Measurements from ENCODE around the gene UROC1. TPM values are rescaled to one million over a fixed set of nuclear protein-coding genes. Genes with fewer than 3 reads are reported as not detected.

The UROC1 gene
- total and polyA plus RNA-seq, 2 of the 13 experiments (the other 11 are each of a cell fraction or from before 2014, with no cell fraction given) = 0.71 to 1.3 TPM

DNA sequence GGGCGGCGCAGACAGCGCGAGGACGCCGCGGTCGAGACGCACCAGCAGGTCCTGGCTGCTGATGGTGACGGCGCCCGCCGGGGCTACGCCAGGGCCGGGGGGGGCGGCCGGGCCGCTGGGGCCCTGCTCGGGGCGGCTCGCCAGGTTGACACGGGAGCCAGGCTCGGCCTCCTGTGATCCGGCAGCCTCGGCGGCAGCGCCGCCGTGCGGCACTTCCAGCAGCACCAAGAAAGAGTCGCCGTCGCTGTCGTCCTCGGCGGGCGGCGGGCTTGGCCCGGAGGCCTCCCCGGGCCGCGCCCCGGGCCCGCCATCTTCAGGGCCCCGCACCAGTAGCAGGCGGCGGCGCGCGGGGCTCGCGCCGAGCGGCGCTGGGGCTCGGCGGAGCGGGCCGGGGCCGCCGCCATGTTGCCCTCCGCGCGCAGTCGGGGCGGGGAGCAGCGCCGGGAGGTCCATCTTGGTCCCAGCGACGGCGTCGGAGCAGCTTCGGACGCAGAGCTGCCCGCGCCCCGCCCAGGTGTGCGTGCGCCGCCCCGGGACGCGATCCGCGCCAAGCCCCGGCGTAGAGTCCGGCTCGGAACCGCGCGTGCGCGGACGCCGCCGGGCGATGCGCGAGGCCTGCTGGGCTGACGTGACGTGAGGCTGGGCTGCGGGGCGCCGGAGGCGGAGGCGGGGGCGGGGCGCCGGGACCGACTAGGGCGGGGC lies 42.0 kb downstream of the UROC1 start, which contains the start of gene ZXDC (continued):
- TF ChIP-seq, protein P1, sequence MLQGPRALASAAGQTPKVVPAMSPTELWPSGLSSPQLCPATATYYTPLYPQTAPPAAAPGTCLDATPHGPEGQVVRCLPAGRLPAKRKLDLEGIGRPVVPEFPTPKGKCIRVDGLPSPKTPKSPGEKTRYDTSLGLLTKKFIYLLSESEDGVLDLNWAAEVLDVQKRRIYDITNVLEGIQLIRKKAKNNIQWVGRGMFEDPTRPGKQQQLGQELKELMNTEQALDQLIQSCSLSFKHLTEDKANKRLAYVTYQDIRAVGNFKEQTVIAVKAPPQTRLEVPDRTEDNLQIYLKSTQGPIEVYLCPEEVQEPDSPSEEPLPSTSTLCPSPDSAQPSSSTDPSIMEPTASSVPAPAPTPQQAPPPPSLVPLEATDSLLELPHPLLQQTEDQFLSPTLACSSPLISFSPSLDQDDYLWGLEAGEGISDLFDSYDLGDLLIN (CRISPR knock-in tag; IDR thresholded peaks at IDR 0.05; ENCODE audit: borderline replicate concordance) = no peak
- TF ChIP-seq ZNF234 (CRISPR knock-in tag; conservative IDR thresholded peaks at IDR 0.05) = no peak
- no peak for TF ChIP-seq ZBTB21 (CRISPR knock-in tag; IDR thresholded peaks at IDR 0.05)
- TF ChIP-seq BCL3 (CRISPR knock-in tag; IDR thresholded peaks at IDR 0.05) = no peak
- no peak for TF ChIP-seq ARID2 (CRISPR knock-in tag; IDR thresholded peaks at IDR 0.05; ENCODE audit: borderline replicate concordance)
- no peak for TF ChIP-seq GTF2F1 (IDR thresholded peaks at IDR 0.05; ENCODE audit: low read length)
- no peak for TF ChIP-seq ZNF773 (CRISPR knock-in tag; IDR thresholded peaks at IDR 0.05; ENCODE audit: borderline replicate concordance)
- TF ChIP-seq SRF (IDR thresholded peaks at IDR 0.05; ENCODE audit: low read depth, low read length) = no peak
- no peak for TF ChIP-seq TSC22D2 (CRISPR knock-in tag; IDR thresholded peaks at IDR 0.05; ENCODE audit: borderline replicate concordance)
- TF ChIP-seq HMGXB4 (CRISPR knock-in tag; IDR thresholded peaks at IDR 0.05; ENCODE audit: borderline replicate concordance in 1 of 2, low read depth in 1 of 2) = peak; percentile 24 to 28; a peak in 1 of 4 replicates
- TF ChIP-seq EHMT2 (IDR thresholded peaks at IDR 0.05; ENCODE audit: borderline replicate concordance, low read depth, low read length) = no peak
- TF ChIP-seq ZNF605 (CRISPR knock-in tag; IDR thresholded peaks at IDR 0.05) = no peak
- TF ChIP-seq RXRA (CRISPR knock-in tag; IDR thresholded peaks at IDR 0.05) = no peak
- TF ChIP-seq, protein P2, sequence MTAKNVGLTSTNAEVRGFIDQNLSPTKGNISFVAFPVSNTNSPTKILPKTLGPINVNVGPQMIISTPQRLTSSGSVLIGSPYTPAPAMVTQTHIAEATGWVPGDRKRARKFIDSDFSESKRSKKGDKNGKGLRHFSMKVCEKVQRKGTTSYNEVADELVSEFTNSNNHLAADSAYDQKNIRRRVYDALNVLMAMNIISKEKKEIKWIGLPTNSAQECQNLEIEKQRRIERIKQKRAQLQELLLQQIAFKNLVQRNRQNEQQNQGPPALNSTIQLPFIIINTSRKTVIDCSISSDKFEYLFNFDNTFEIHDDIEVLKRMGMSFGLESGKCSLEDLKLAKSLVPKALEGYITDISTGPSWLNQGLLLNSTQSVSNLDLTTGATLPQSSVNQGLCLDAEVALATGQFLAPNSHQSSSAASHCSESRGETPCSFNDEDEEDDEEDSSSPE (CRISPR knock-in tag; IDR thresholded peaks at IDR 0.05) = 0 out of 2 replicates have a peak, but pooled peaks have one; percentile 49
- TF ChIP-seq ZKSCAN1 (IDR thresholded peaks at IDR 0.05; ENCODE audit: low read length) = no peak
- TF ChIP-seq, protein P3, sequence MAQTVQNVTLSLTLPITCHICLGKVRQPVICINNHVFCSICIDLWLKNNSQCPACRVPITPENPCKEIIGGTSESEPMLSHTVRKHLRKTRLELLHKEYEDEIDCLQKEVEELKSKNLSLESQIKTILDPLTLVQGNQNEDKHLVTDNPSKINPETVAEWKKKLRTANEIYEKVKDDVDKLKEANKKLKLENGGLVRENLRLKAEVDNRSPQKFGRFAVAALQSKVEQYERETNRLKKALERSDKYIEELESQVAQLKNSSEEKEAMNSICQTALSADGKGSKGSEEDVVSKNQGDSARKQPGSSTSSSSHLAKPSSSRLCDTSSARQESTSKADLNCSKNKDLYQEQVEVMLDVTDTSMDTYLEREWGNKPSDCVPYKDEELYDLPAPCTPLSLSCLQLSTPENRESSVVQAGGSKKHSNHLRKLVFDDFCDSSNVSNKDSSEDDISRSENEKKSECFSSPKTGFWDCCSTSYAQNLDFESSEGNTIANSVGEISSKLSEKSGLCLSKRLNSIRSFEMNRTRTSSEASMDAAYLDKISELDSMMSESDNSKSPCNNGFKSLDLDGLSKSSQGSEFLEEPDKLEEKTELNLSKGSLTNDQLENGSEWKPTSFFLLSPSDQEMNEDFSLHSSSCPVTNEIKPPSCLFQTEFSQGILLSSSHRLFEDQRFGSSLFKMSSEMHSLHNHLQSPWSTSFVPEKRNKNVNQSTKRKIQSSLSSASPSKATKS (CRISPR knock-in tag; IDR thresholded peaks at IDR 0.05) = no peak
- TF ChIP-seq NAIF1 (CRISPR knock-in tag; IDR thresholded peaks at IDR 0.05; ENCODE audit: borderline replicate concordance) = no peak
- TF ChIP-seq MAZ (IDR thresholded peaks at IDR 0.05; ENCODE audit: borderline replicate concordance, low read depth, low read length) = no peak
- TF ChIP-seq MAZ (CRISPR knock-in tag; IDR thresholded peaks at IDR 0.05; ENCODE audit: low read depth) = peak; percentile 86
- TF ChIP-seq FOXK2 (IDR thresholded peaks at IDR 0.05) = no peak
- TF ChIP-seq ZNF564 (CRISPR knock-in tag; IDR thresholded peaks at IDR 0.05) = 0 out of 2 replicates have a peak, but pooled peaks have one; percentile 11
- no peak for TF ChIP-seq MLLT10 (CRISPR knock-in tag; IDR thresholded peaks at IDR 0.05)
